DND-41 (cell line): ENCODE measurements around the gene FUT7.

Source experiments
- ATAC-seq: fragments of 200-7000 bp; cut with Tn5 transposase; 3 replicates; pipeline ENCODE4 v1.9.1; 2021; ENCODE audit warnings: low read depth; ENCODE audit not compliant: insufficient read depth
- DNase-seq: peaks from one replicate; pipeline ENCODE4 v3.0.0-alpha.2; 2020
- H2AFZ ChIP-seq: 2 replicates; pipeline ENCODE4 v1.6.0; 2012; ENCODE audit warnings: low read depth, low read length
- H3K27ac ChIP-seq: 2 replicates; pipeline ENCODE4 v1.5.1; 2012; ENCODE audit warnings: low read length, inconsistent platforms
- H3K27me3 ChIP-seq: fragments of 200-600 bp; sonication (generic); 2 replicates; pipeline ENCODE4 v1.6.0; 2012; ENCODE audit warnings: low read length, mild to moderate bottlenecking, inconsistent platforms; ENCODE audit not compliant: insufficient read depth, poor library complexity
- H3K36me3 ChIP-seq: 2 replicates; pipeline ENCODE4 v1.5.1; 2012; ENCODE audit warnings: low read length, inconsistent platforms; ENCODE audit not compliant: insufficient read depth
- H3K4me1 ChIP-seq: 2 replicates; pipeline ENCODE4 v1.5.1; 2012; ENCODE audit warnings: mild to moderate bottlenecking, low read length; ENCODE audit not compliant: insufficient read depth
- H3K4me2 ChIP-seq: 2 replicates; pipeline ENCODE4 v1.6.0; 2012; ENCODE audit warnings: mild to moderate bottlenecking, moderate library complexity, low read length, inconsistent platforms; ENCODE audit not compliant: insufficient read depth
- H3K4me3 ChIP-seq, 2 experiments: fragments of 200-600 bp in 1 of 2; shearing (Covaris generic) in 1 of 2; 2 replicates each; pipeline ENCODE4 v1.5.1; 2012 to 2016; ENCODE audit warnings: inconsistent platforms in 2 of 2, low read length in 2 of 2, mild to moderate bottlenecking in 2 of 2, low read depth in 1 of 2, moderate library complexity in 1 of 2
- H3K79me2 ChIP-seq: 2 replicates; pipeline ENCODE4 v1.6.0; 2012; ENCODE audit warnings: low read length, inconsistent platforms; ENCODE audit not compliant: insufficient read depth
- H3K9ac ChIP-seq: 2 replicates; pipeline ENCODE4 v1.6.0; 2012; ENCODE audit warnings: low read depth, mild to moderate bottlenecking, inconsistent platforms, low read length, moderate library complexity
- H3K9me3 ChIP-seq: 2 replicates; pipeline ENCODE4 v1.5.1; 2012; ENCODE audit warnings: low read length, moderate library complexity, mild to moderate bottlenecking, inconsistent platforms; ENCODE audit not compliant: insufficient read depth, severe bottlenecking
- H4K20me1 ChIP-seq: 2 replicates; pipeline ENCODE4 v1.6.0; 2012; ENCODE audit warnings: low read length; ENCODE audit not compliant: insufficient read depth
- EZH2 ChIP-seq: IDR thresholded peaks from 3 replicates; pipeline ENCODE4 v1.6.1; 2012; ENCODE audit warnings: borderline replicate concordance, low read depth, mild to moderate bottlenecking, moderate library complexity, low read length, inconsistent platforms; ENCODE audit not compliant: severe bottlenecking
- TF ChIP-seq, protein P1 (sequence below): IDR thresholded peaks from 2 replicates; pipeline ENCODE4 v1.5.1; 2012; ENCODE audit warnings: borderline replicate concordance, low read length, moderate library complexity, mild to moderate bottlenecking; ENCODE audit not compliant: poor library complexity, severe bottlenecking; ENCODE audit errors: extremely low read depth

The FUT7 gene

DNA sequence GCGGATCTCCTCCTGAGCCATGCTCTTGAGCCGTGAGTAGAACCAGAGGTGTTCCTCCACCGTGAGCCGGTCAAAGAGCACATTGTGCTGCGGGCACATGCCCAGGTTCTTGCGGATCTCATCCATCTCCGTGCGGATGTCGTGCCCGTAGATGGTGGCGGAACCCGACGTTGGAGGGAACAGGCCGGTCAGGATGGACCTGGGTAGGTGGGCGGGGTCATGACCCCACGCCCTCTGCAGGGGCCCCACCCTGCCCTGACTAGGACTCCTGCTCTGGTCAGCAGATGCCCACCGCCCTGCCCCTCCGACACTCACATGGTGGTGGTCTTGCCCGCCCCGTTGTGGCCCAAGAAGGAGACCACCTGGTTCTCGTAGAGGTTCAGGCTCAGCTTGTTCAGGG, 15.9 kb downstream of the FUT7 start:
- ATAC-seq, result no peak
- peaks cover 3% of the 10 kb centered on the region for H3K36me3 ChIP-seq
- no peak overlapping the region for H3K27ac ChIP-seq
- H2AFZ ChIP-seq, result no peak overlapping the region
- TF ChIP-seq EZH2, result no peak
- TF ChIP-seq, protein P1, sequence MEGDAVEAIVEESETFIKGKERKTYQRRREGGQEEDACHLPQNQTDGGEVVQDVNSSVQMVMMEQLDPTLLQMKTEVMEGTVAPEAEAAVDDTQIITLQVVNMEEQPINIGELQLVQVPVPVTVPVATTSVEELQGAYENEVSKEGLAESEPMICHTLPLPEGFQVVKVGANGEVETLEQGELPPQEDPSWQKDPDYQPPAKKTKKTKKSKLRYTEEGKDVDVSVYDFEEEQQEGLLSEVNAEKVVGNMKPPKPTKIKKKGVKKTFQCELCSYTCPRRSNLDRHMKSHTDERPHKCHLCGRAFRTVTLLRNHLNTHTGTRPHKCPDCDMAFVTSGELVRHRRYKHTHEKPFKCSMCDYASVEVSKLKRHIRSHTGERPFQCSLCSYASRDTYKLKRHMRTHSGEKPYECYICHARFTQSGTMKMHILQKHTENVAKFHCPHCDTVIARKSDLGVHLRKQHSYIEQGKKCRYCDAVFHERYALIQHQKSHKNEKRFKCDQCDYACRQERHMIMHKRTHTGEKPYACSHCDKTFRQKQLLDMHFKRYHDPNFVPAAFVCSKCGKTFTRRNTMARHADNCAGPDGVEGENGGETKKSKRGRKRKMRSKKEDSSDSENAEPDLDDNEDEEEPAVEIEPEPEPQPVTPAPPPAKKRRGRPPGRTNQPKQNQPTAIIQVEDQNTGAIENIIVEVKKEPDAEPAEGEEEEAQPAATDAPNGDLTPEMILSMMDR, result no peak
- H3K4me3 ChIP-seq, result no peak overlapping the region
- H3K4me2 ChIP-seq, result no peak overlapping the region
- H3K9me3 ChIP-seq, result no peaks in the 10 kb centered on the region
- no peaks in the 10 kb centered on the region for H3K4me1 ChIP-seq
- H3K9ac ChIP-seq, result no peak overlapping the region
- H3K27me3 ChIP-seq, result no peaks in the 10 kb centered on the region
- no peak for DNase-seq
- no peaks in the 10 kb centered on the region for H3K79me2 ChIP-seq
- no peaks in the 10 kb centered on the region for H4K20me1 ChIP-seq

DNA sequence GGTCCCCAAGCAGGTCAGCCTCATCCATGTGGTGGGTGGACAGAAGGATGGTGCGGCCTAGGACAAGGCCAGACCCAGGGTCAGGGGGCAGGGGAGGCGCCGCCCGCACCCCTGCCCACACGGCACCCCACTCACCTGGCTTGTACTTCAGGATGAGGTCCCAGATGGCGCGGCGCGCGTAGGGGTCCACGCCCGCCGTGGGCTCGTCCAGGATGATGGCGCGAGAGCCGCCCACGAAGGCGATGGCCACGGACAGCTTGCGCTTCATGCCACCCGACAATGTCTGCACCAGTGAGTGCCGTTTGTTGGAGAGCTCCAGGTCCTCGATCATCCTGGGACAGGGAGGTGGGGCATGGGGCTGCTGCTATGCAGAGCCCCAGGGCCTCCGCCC, 16.4 kb downstream of the FUT7 start:
- Histone ChIP-seq H3K4me2 (no peak overlapping the region), H3K4me1 (no peaks in the 10 kb centered on the region), H3K36me3 (peaks cover 3% of the 10 kb centered on the region; the same call in 1 of the 2 replicates), H3K9ac (no peak overlapping the region), H3K4me3 (no peak overlapping the region), H2AFZ (no peak overlapping the region), H3K27me3 (no peaks in the 10 kb centered on the region), H3K27ac (no peak overlapping the region), H4K20me1 (no peaks in the 10 kb centered on the region), H3K79me2 (no peaks in the 10 kb centered on the region), H3K9me3 (no peaks in the 10 kb centered on the region)
- no peak for DNase-seq
- TF ChIP-seq, protein P1, result no peak
- TF ChIP-seq EZH2, result no peak
- ATAC-seq, result no peak

DNA sequence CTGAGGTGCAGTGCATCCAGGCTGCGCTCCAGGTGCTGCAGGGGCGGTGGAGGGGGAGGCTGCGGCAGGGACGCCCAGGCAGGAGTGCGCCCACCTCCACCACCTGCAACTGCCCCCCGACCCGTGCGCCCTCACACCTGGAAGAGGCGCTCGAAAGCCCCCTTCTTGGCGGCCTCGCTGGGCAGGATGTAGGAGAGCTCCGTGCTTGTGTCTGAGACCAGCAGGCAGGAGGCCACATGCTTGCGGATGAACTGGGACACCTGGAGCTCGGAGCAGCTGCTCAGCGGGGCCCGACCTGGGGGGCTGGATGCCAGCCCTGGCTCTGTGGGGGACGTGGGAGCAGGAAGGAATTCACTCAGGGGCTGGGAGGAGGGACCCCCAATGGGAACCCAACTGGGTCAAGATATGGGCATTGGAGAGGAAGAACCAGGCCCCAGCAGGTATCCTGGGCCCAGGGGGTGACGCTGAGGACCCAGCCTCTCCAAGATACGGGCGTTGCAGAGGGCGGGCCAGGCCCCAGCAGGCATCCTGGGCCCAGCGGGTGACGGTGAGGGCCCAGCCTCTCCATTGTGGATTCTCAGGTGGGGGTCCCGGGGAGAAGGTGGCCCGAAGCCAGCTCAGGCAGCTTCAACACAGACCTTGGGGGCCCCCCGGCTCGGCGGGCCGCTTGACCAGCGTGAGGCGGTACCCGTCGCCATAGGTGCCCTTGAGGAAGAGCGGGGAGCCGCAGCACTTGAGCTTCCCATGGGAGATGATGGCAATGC, 16.9 kb downstream of the FUT7 start:
- H3K79me2 ChIP-seq, result no peaks in the 10 kb centered on the region
- no peak for TF ChIP-seq EZH2
- TF ChIP-seq, protein P1, result no peak
- no peaks in the 10 kb centered on the region for H3K4me1 ChIP-seq
- no peaks in the 10 kb centered on the region for H3K27me3 ChIP-seq
- no peak overlapping the region for H3K9ac ChIP-seq
- no peak overlapping the region for H3K27ac ChIP-seq
- no peak overlapping the region for H3K4me3 ChIP-seq
- H3K4me2 ChIP-seq, result no peak overlapping the region
- DNase-seq (no peak), ATAC-seq (no peak)
- H3K36me3 ChIP-seq, result peaks cover 3% of the 10 kb centered on the region; the same call in 1 of the 2 replicates
- no peaks in the 10 kb centered on the region for H3K9me3 ChIP-seq
- no peaks in the 10 kb centered on the region for H4K20me1 ChIP-seq
- no peak overlapping the region for H2AFZ ChIP-seq

DNA sequence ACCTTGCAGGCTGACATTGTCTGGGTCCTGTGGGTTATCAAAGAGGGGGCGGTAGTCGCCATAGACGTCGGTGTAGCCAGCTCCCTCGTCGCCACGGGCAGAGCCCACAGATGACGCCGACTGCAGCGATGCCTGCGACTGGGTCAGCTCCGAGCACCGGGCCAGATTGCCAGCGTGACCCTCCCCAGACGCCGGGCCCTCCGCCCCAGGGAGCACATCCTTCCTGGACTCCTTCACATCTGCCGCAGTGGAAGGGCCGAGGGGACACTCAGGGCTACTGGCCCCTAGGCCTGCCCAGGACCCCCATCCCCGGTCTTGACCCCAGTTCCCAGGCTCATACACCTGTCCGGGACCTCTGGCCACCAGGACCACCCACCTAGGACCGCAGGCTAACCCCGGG, 17.7 kb downstream of the FUT7 start:
- H3K36me3 ChIP-seq, result peaks cover 3% of the 10 kb centered on the region; the same call in 1 of the 2 replicates
- no peaks in the 10 kb centered on the region for H3K4me1 ChIP-seq
- no peak overlapping the region for H3K9ac ChIP-seq
- H3K4me3 ChIP-seq, result no peak overlapping the region
- DNase-seq (no peak), ATAC-seq (no peak)
- H3K4me2 ChIP-seq, result no peak overlapping the region
- no peak overlapping the region for H2AFZ ChIP-seq
- TF ChIP-seq, protein P1, result no peak
- TF ChIP-seq EZH2, result no peak
- no peak overlapping the region for H3K27ac ChIP-seq
- no peaks in the 10 kb centered on the region for H4K20me1 ChIP-seq
- no peaks in the 10 kb centered on the region for H3K9me3 ChIP-seq
- no peaks in the 10 kb centered on the region for H3K79me2 ChIP-seq
- no peaks in the 10 kb centered on the region for H3K27me3 ChIP-seq
